Activated T-cell treated with anti-CD3 and anti-CD28 coated beads for 1 hour (primary cell): ENCODE results near the gene CLDN4.
"Not testable (repeated sequence)": the region's sequence is repeated elsewhere in the genome, so short reads cannot be mapped to it uniquely, and the experiment has no call there.

Experiments
- DNase-seq: peaks from one replicate; pipeline ENCODE4 v3.0.0-alpha.2; 2020; ENCODE audit warnings: low read depth

The CLDN4 gene

GRCh38 chr7:73842067-73842976 is 11.5 kb downstream of the CLDN4 start, which contains the start of gene METTL27:
Gene METTL27, minus strand, starts transcription at chr7:73842516. Its CDS starts 376 bp downstream, at chr7:73842140.
- DNase-seq = peak; percentile 81

GRCh38 chr7:73844131-73844547 is 13.3 kb downstream of the CLDN4 start:
- no peak for DNase-seq

DNA sequence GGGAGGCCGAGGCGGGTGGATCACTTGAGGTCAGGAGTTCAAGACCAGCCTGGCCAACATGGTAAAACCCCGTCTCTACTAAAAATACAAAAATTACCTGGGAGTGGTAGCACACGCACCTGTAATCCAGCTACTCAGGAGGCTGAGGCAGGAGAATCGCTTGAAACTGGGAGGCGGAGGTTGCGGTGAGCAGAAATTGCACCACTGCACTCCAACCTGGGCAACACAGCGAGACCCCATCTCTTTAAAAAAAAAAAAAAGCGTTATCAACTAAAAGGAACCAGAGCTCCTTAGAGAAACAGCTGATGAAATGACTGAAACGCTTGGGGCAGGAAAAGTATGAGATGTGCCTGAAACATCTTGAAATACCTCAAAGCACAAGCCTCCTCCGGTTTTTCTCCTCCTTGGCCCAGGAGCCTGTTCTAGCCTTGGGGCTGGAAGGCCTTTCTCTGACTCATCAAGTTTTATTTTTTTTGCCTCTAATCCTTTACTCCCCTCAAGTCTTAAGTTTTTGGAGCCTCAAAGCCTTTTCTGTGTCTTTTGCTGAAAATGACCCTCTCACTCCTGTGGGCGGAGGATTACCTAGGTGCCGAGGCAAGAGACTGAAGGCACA is 14.2 kb downstream of the CLDN4 start:
- DNase-seq = no peak

- not testable (repeated sequence) for DNase-seq
These were observed 15.0 kb downstream of the CLDN4 start for GRCh38 chr7:73845701-73846195.

- no peak for DNase-seq
These were observed 17.3 kb downstream of the CLDN4 start for GRCh38 chr7:73847941-73848723.

GRCh38 chr7:73850781-73851207 is 20.0 kb downstream of the CLDN4 start:
- DNase-seq = no peak

GRCh38 chr7:73851410-73852338 is 20.9 kb downstream of the CLDN4 start:
- no peak for DNase-seq

- DNase-seq = no peak
These were observed 21.7 kb downstream of the CLDN4 start for GRCh38 chr7:73852500-73852899.

DNA sequence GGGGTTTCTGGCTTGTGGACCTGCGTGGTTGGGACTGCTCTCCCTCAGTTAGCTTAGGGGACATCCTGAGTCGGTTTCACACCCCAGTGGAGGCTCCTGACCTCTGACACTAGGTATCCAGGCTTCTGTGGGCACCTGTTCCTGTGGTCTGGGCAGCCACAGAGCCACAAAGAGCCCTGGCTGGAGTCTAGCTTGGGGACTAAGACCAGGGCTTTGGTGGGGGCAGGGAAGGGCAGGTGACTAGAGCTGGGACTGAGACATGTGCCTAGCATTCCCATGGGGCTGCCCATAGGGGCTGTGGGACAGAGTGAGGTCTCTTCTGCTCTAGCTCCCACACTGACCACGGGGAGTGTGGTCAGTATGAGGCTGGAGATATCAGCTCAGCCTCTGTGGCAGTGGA is 26.1 kb downstream of the CLDN4 start:
- no peak for DNase-seq

GRCh38 chr7:73858807-73859206 is 28.0 kb downstream of the CLDN4 start:
- DNase-seq = no peak

- DNase-seq = no peak
These were observed 30.1 kb downstream of the CLDN4 start, which contains the start of gene TMEM270 for GRCh38 chr7:73860859-73861258. Gene TMEM270, plus strand, starts transcription at chr7:73861159. Its CDS starts 36 bp downstream, at chr7:73861195.

GRCh38 chr7:73861305-73861704 is 30.5 kb downstream of the CLDN4 start:
- no peak for DNase-seq

- no peak for DNase-seq
These were observed 34.4 kb downstream of the CLDN4 start for GRCh38 chr7:73864981-73865711.

- no peak for DNase-seq
These were observed 35.1 kb downstream of the CLDN4 start for GRCh38 chr7:73865738-73866445.

GRCh38 chr7:73866446-73866767 is 35.6 kb downstream of the CLDN4 start:
- DNase-seq = no peak

GRCh38 chr7:73869011-73869798 is 38.4 kb downstream of the CLDN4 start:
- no peak for DNase-seq

DNA sequence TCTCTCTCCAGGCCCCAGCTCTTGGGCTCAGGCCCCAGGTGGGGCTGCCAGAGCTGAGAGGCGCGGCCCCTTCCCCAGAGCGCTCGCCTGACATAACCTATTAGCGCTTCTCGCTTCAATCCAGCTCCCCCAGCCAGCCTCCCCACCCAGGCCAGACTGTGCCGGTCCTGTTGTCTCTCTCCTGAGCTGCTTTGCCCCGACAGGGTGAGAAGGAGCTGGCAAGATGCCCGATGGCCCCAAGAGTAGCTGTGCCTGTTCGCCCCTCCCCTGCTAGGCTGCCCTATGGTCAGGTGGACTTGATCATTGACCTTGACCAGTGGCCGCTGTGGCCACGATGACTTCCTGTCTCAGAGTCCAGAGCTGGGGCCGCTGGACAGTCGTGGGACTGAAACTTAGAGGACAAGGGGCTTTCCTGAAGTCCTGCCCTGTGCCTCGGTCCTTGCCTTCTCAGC is 39.3 kb downstream of the CLDN4 start:
- no peak for DNase-seq

DNA sequence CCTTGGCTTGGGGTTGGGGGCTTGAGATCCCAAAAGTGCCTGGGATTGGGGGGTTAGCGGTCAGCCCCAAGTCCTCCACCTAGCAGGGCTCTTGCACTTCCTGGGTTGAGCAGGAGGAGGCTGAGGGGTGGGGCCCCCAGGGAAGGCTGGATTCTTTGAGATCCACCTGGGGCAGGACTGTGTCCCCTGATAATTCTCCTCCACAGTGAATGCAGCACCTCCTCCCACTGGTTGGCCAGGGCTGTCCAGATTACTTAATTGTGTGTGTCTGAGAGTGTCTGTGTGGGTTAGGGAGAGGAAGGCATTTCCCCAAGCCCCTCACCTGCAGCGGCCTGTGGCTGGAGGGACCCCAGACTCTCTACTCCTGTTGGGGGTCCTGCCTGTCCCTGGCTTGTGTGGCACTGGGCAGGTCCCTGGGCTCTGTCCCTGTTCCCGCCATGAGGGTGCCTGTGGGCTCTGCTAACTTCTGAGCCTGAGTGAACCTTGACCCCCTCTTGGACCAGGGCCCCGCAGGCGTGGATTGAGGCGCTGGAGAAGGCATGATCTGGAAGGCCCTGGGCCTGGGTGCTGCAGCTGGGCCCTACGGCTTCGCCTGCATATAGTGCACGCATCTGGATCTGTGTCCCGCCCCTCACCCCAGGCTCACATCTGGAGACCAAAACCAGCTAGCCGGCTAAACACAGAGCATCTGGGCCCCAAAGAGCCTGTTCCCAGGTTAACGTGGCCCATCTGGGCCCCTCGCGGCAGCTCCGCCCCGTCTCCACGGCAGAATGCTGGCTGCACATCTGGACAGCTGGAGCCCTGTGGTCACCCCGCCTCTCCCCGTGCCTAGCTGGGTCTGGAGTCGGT is 40.6 kb downstream of the CLDN4 start:
- DNase-seq = no peak
